T-cell (primary cell): ENCODE results near the gene MAPK12. TPM values are rescaled to one million over a fixed set of nuclear protein-coding genes. Genes with fewer than 3 reads are reported as not detected.
A peak's percentile ranks its signal among the peaks of the same experiment; 100 is the strongest.

Experiments
- ATAC-seq, 4 experiments: fragments of 200-7000 bp in 3 of 4; fragments of 150-1000 bp in 1 of 4; cut with Tn5 transposase; replicated peaks in 1 of 4; 1 replicate in 3 of 4; 2 replicates in 1 of 4; pipeline ENCODE4 v1.10.0; 2021; ENCODE audit warnings: moderate library complexity in 3 of 4, mild to moderate bottlenecking in 2 of 4, moderate number of reproducible peaks in 1 of 4
- CTCF ChIA-PET, 2 donors: fragments of 300-600 bp; sonication (Branson Sonifier 250); formaldehyde crosslinking; loops; one replicate each; lab custom pipeline; 2022; ENCODE audit warnings: antibody characterized with exemption in 2 of 2; lab: Charles Lee
- POLR2A ChIA-PET, 2 donors: fragments of 300-600 bp; sonication (Branson Sonifier 250); formaldehyde crosslinking; loops; one replicate each; lab custom pipeline; 2022; ENCODE audit warnings: antibody characterized with exemption in 2 of 2; lab: Charles Lee
- DNase-seq, 35 experiments: peaks; one replicate each; pipeline versions ENCODE4 v3.0.0 to v3.0.0-alpha.2; 2013 to 2023
- H3K27ac ChIP-seq: one replicate; pipeline ENCODE4 v1.5.1; 2013; ENCODE audit warnings: low read length
- H3K27me3 ChIP-seq, 2 experiments: replicated peaks in 1 of 2; 1 replicate in 1 of 2; 2 replicates in 1 of 2; pipeline versions ENCODE4 v1.6.1 to v1.7.0; 2013; ENCODE audit warnings: low read length in 1 of 2, mixed read lengths in 1 of 2; ENCODE audit not compliant: control insufficient read depth in 2 of 2, insufficient read depth in 2 of 2; ENCODE audit errors: extremely low read depth in 1 of 2
- H3K36me3 ChIP-seq, 2 donors: 1 replicate in 1 of 2; 2 replicates in 1 of 2; pipeline versions ENCODE4 v1.6.1 to v1.7.0; 2013; ENCODE audit warnings: low read length in 1 of 2; ENCODE audit not compliant: control insufficient read depth in 2 of 2, insufficient read depth in 1 of 2; ENCODE audit errors: extremely low read depth in 1 of 2
- H3K4me1 ChIP-seq, 2 experiments: 1 replicate in 1 of 2; 2 replicates in 1 of 2; pipeline versions ENCODE4 v1.6.1 to v1.7.0; 2013; ENCODE audit warnings: low read length in 2 of 2, mixed read lengths in 1 of 2; ENCODE audit not compliant: insufficient read depth in 2 of 2, control insufficient read depth in 1 of 2; ENCODE audit errors: extremely low read depth in 1 of 2
- H3K4me3 ChIP-seq, 2 donors: 1 replicate in 1 of 2; 2 replicates in 1 of 2; pipeline versions ENCODE4 v1.5.1 to v1.7.0; 2013; ENCODE audit warnings: mild to moderate bottlenecking in 2 of 2, low read length in 1 of 2, moderate library complexity in 1 of 2; ENCODE audit not compliant: control insufficient read depth in 1 of 2; ENCODE audit errors: extremely low read depth in 1 of 2
- H3K9me3 ChIP-seq: 2 replicates; pipeline ENCODE4 v1.7.0; 2013
- H3K27ac Mint-ChIP-seq, 2 donors: one replicate each; pipeline ENCODE4 v1.8.0; 2020 to 2021; ENCODE audit warnings: mild to moderate bottlenecking in 2 of 2, mixed read lengths in 2 of 2
- H3K27me3 Mint-ChIP-seq, 2 donors: one replicate each; pipeline ENCODE4 v1.8.0; 2021 to 2022; ENCODE audit warnings: mixed read lengths in 2 of 2
- H3K36me3 Mint-ChIP-seq: one replicate; pipeline ENCODE4 v1.8.0; 2021; ENCODE audit warnings: mixed read lengths
- H3K4me1 Mint-ChIP-seq, 3 donors: one replicate each; pipeline ENCODE4 v1.8.0; 2020 to 2022; ENCODE audit warnings: mixed read lengths in 3 of 3, mild to moderate bottlenecking in 1 of 3
- H3K4me3 Mint-ChIP-seq, 3 donors: one replicate each; pipeline ENCODE4 v1.8.0; 2020 to 2022; ENCODE audit warnings: mild to moderate bottlenecking in 3 of 3, mixed read lengths in 3 of 3, moderate library complexity in 3 of 3
- H3K9me3 Mint-ChIP-seq, 3 donors: one replicate each; pipeline ENCODE4 v1.8.0; 2020 to 2022; ENCODE audit warnings: mixed read lengths in 3 of 3
- WGBS: methylation state at CpG from one replicate; pipeline ENCODE4 v1.1.5; 2013; ENCODE audit warnings: missing lambda C conversion rate; ENCODE audit not compliant: insufficient coverage; 5-methylcytosine and 5-hydroxymethylcytosine counted together
- total RNA-seq, 35 experiments: library from RNA in 6 of 35; stranded (reverse) in 6 of 35; fragments of 120-200 nt in 1 of 35; gene quantifications; one replicate each; pipeline versions ENCODE4 v1.2.1 to v1.2.4 and lab custom pipeline; 2013 to 2026

Gene MAPK12
- total RNA-seq, 5 donors from 2014 or later (not counting 1 experiment from before 2014, with no cell fraction given): 1.7 to 3.1 (median 2.9) TPM

DNA sequence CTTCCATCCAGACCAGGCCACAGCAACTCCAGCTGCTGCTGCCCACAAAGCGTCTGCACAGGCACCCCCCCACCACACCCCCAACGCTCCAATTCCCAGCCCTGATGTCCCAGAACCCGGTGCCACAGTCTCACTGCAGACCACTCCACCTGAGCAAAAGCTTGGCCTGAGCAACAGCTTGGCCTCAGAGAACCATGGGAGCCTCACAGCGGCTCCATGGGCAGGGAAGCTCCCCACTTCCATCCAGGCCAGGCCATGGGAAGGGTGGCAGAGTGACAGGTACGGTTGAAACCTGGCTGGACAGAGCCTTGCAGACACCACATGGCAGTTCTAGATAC is 32.8 kb upstream of the MAPK12 start:
- peaks cover 6% of the 10 kb centered on the region in 3 donors for H3K4me1 Mint-ChIP-seq
- peaks cover 0 to 22% of the 10 kb centered on the region in 2 experiments for H3K4me1 ChIP-seq
- H3K4me3 ChIP-seq: no peak overlapping the region
- H3K4me3 Mint-ChIP-seq: peak overlapping the region in 1 of 3 donors; percentile 9
- peaks cover 0 to 69% of the 10 kb centered on the region in 2 experiments for H3K27me3 ChIP-seq
- H3K27me3 Mint-ChIP-seq: peaks cover 23 to 33% of the 10 kb centered on the region in 2 donors
- H3K9me3 Mint-ChIP-seq: no peaks in the 10 kb centered on the region
- ChIA-PET CTCF (no interaction called here), POLR2A (no interaction called here)
- H3K36me3 ChIP-seq: no peaks in the 10 kb centered on the region
- no peak overlapping the region for H3K27ac Mint-ChIP-seq
- H3K27ac ChIP-seq: no peak overlapping the region
- WGBS: 21% methylated on average over 3 of the region's 5 CpGs
- ATAC-seq (no peak), DNase-seq (no peak)
- H3K36me3 Mint-ChIP-seq: no peaks in the 10 kb centered on the region
- no peaks in the 10 kb centered on the region for H3K9me3 ChIP-seq

DNA sequence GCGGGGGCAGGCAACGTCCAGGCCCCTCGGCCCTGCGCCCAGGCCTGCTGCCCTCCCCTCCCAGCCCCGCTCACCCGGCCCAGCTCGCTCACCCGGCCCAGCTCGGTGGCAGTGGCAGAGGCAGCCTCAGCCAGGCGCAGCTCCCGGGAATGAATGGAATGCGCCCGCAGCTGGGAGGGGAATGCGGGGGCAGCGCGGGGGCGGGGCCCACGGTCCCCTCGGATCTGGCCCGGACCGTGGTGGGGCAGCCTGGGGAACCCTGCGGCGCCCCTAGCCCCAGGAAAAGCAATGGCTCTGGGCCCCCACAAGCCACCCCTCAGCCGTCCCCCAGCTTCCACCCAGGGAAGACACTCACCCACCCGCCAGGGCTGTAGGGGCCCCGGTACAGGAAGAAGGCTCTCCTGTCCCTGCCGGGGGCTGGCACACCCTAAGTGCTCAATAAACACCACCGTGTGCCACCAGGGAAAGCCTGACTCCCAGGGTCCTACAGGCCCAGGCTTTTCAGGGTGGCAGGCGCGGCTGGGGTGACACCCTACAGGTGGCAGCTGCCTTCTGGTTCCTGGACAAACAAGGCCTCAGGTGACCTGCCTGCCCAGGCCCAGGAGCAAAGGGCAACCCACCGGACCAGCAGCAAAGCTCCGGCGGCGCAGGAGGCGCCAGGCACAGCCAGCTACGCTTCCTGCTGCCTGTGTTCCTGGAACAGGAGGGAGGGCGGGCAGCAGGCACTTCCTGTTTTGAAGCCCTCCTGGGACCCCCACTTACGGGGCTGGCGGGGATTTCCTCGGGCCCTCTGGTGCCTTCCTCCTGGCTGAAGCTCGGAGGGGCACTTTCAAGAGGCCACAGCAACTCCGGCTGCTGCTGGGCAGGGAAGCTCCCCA is 32.2 kb upstream of the MAPK12 start:
- Histone ChIP-seq H3K9me3 (no peaks in the 10 kb centered on the region), H3K4me3 (no peak overlapping the region), H3K36me3 (no peaks in the 10 kb centered on the region), H3K27me3 (peaks cover 0 to 65% of the 10 kb centered on the region in 2 experiments), H3K4me1 (peaks cover 0 to 22% of the 10 kb centered on the region in 2 experiments), H3K27ac (no peak overlapping the region)
- Mint-ChIP-seq H3K4me3 (peak overlapping the region in 1 of 3 donors; percentile 9), H3K36me3 (no peaks in the 10 kb centered on the region), H3K4me1 (peaks cover 6% of the 10 kb centered on the region in 3 donors), H3K27me3 (peaks cover 23 to 34% of the 10 kb centered on the region in 2 donors), H3K27ac (no peak overlapping the region), H3K9me3 (no peaks in the 10 kb centered on the region)
- 27% methylated on average over 40 of the region's 42 CpGs for WGBS
- ATAC-seq (peak; percentile 11 to 48 (median 28)), DNase-seq (no peak)
- ChIA-PET CTCF (no interaction called here), POLR2A (no interaction called here)

DNA sequence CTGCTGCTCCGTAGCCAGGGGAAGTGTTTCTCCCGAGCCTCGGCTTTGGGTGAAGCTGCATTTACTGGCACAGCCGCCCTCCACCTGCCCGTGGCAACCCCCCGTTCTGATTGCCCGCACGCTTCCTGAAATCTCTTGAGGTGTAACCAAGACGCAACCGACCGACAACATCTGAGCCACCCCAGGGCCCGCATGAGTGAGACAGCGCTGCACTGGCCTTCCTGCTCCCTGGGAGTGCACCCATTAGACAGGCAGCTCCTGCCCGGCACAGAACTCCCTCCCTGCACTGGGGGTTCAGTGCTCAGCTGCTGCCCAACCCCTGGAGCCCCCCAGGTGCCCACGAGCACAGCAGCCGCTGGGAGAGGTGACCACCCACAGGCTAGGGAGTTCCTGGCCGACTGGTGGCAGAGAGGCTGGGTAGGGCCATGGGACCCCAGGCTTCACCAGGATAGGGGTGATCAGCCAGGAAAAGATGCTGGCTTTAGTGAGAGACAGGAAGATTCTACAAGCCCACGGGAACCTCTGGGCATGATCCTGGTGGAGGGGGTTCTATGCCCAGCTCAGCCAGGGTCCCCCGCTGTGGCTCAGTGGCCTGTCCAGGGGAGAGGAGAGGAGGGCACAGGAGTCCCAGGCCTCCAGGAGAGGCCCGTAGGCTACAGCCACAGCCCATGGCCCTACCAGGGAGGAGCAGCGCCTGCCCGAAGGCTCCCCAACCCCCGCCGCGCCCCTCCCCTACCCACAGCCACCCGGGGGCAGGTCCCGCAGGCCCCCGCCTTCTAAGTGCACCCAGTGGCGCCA is 31.4 kb upstream of the MAPK12 start:
- no peaks in the 10 kb centered on the region for H3K36me3 ChIP-seq
- peak; percentile 24 to 49 (median 44) for ATAC-seq
- peaks cover 0 to 62% of the 10 kb centered on the region in 2 experiments for H3K27me3 ChIP-seq
- H3K27me3 Mint-ChIP-seq: peaks cover 20 to 29% of the 10 kb centered on the region in 2 donors
- POLR2A ChIA-PET: no interaction called here
- H3K4me1 ChIP-seq: peaks cover 0 to 22% of the 10 kb centered on the region in 2 experiments
- H3K36me3 Mint-ChIP-seq: no peaks in the 10 kb centered on the region
- peak overlapping the region in 1 of 2 donors; percentile 18 for H3K4me3 ChIP-seq
- H3K27ac Mint-ChIP-seq: peak overlapping the region in 1 of 2 donors; percentile 19
- WGBS: 18% methylated on average over 17 of the region's 29 CpGs
- peaks cover 6% of the 10 kb centered on the region in 3 donors for H3K4me1 Mint-ChIP-seq
- no peak for DNase-seq
- CTCF ChIA-PET: no interaction called here
- no peak overlapping the region for H3K27ac ChIP-seq
- H3K9me3 ChIP-seq: no peaks in the 10 kb centered on the region
- H3K4me3 Mint-ChIP-seq: peak overlapping the region; percentile 24 to 71 (median 28)
- H3K9me3 Mint-ChIP-seq: no peaks in the 10 kb centered on the region

- peaks cover 6% of the 10 kb centered on the region in 3 donors for H3K4me1 Mint-ChIP-seq
- 91% methylated on average over 32 of the region's 37 CpGs for whole genome bisulfite sequencing
- DNase-seq (no peak), ATAC-seq (no peak)
- peaks cover 14 to 23% of the 10 kb centered on the region in 2 donors for H3K27me3 Mint-ChIP-seq
- Histone ChIP-seq H3K36me3 (no peaks in the 10 kb centered on the region), H3K9me3 (no peaks in the 10 kb centered on the region), H3K27me3 (peaks cover 0 to 63% of the 10 kb centered on the region in 2 experiments), H3K4me1 (peaks cover 0 to 22% of the 10 kb centered on the region in 2 experiments), H3K4me3 (no peak overlapping the region), H3K27ac (no peak overlapping the region)
- no peak overlapping the region for H3K4me3 Mint-ChIP-seq
- ChIA-PET POLR2A (no interaction called here), CTCF (no interaction called here)
- no peak overlapping the region for H3K27ac Mint-ChIP-seq
- no peaks in the 10 kb centered on the region for H3K36me3 Mint-ChIP-seq
- no peaks in the 10 kb centered on the region for H3K9me3 Mint-ChIP-seq
Measured at GRCh38 chr22:50289942-50290630, 28.6 kb upstream of the MAPK12 start.

DNA sequence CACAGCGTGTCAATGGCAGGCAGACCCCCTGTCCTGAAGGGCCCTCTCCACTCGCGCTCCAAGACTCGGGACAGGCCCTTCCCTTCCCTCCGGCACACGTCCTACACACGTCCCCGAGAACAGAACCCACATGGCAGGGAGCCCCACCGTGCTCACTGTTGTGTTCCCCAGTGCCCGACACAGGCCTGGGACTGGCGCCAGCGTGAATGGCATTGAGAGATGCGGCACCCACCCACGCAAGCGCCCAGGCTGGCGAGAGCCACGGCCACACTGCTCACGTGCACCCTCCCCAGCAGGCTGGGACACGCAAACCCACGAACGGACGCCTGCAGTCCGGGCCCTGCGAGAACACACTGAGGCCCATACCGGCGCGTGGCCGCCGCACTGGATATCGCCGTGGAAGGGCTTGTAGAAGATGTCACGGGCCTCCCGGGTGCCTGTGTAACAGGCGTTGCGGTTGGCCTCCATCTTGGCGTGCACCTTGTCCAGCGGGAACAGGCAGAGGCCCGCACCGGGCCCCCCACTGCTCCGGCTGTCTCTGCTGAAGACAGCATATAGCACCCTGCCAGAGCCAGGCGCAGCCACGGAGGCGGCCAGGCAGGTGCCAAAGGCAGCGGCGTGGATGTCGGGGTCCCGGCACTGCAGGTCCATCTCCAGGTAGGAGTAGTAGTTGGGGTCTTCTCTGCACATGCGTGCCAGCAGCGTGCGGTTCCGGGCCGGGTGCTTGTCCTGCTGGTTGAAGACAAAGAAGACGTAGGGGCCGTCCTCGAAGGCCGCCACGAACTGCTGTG is 27.9 kb upstream of the MAPK12 start:
- no peak for ATAC-seq

More for the DNA sequence above, 27.9 kb upstream of the MAPK12 start:
- H3K4me3 Mint-ChIP-seq: no peak overlapping the region
- CTCF ChIA-PET: interaction anchor here in 1 of 2 donors (0.6 kb wide), 1 partner anchor 36 kb away, joined by 4 read pairs; no protein-coding TSS in a partner anchor
- Histone ChIP-seq H3K27me3 (peaks cover 0 to 61% of the 10 kb centered on the region in 2 experiments), H3K36me3 (no peaks in the 10 kb centered on the region), H3K27ac (no peak overlapping the region), H3K4me1 (peaks cover 0 to 20% of the 10 kb centered on the region in 2 experiments), H3K9me3 (no peaks in the 10 kb centered on the region), H3K4me3 (no peak overlapping the region)
- no peaks in the 10 kb centered on the region for H3K36me3 Mint-ChIP-seq
- peaks cover 14 to 21% of the 10 kb centered on the region in 2 donors for H3K27me3 Mint-ChIP-seq
- 95% methylated on average over 57 of the region's 57 CpGs for WGBS
- peaks cover 6% of the 10 kb centered on the region in 3 donors for H3K4me1 Mint-ChIP-seq
- no peak for DNase-seq
- no peaks in the 10 kb centered on the region for H3K9me3 Mint-ChIP-seq
- POLR2A ChIA-PET: no interaction called here
- H3K27ac Mint-ChIP-seq: no peak overlapping the region
